Measurements from ENCODE around the gene TOR1B. TPM values are rescaled to one million over a fixed set of nuclear protein-coding genes. Genes with fewer than 3 reads are reported as not detected.
A peak's percentile ranks its signal among the peaks of the same experiment; 100 is the strongest.

Gene TOR1B
- total and polyA plus RNA-seq, 2 of the 4 experiments (the other 2 are of a cell fraction): 15.6 to 21.0 TPM

DNA sequence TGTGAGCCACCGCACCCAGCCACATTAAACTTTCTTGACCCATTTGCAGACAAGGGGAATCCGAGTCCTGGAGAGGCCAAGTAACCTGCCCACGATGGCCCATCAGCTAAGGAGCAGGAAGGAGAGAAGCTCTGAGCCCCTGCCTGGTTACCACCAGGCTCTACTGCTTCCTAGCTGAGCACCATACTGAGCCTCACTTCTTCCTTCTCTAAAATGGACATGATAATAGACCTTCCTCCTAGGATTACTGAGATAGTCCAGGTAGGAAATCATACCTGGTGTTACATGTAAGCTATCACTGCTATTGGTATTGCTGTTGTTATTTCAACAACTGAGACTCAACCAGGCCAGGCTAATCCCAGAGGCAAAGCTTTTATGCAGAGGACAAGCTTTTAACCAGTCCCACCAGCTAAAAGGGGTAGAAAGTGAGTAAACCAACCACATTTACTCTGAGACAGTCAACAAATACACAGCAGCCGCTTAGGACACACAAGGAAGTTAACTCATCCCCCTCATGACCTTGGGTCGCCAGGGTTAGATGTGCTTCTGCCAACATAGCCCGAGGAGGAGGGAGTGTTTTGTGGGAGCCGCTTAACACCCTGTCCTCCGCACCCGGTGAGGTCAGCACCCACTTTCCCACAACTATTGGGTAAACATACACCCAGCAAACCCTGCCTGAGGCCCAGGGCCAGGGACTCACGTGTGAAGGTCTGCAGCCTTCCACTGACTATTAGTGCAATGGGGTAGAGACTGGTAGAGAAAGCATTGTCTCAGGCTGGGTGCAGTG lies 29.5 kb upstream of the TOR1B start:
- ATAC-seq (ENCODE audit: low read depth) (no peak; the same call in 1 of the 2 replicates), DNase-seq (peak; percentile 81)
- intact Hi-C loops (cut with micrococcal nuclease) (no loop called here), dilution Hi-C loops (cut with HindIII; ENCODE audit: low sequenced_read_pairs, unreplicated experiment) (no loop called here), in situ Hi-C loops (cut with MboI; ENCODE audit: low sequenced_read_pairs) (no loop called here)
- H2AFZ ChIP-seq (replicated peaks; ENCODE audit: low read length, poor library complexity): peak overlapping the region; percentile 49
- no CpG with 5 or more reads among the region's 10 CpGs for WGBS, 2 experiments (ENCODE audit: extremely low coverage in 2 of 2, insufficient read length in 1 of 2)
- peak overlapping the region; percentile 18; the same call in 1 of the 3 replicates for H2BK15ac ChIP-seq (ENCODE audit: low read depth, low read length)
- H3K79me1 ChIP-seq (ENCODE audit: low read depth in 1 of 2, low read length in 2 of 2): no peaks in the 10 kb centered on the region
- H3K4ac ChIP-seq (ENCODE audit: low read depth, low read length): peak overlapping the region; percentile 29; the same call in 1 of the 2 replicates
- no peak overlapping the region for H2BK5ac ChIP-seq (ENCODE audit: low read depth, low read length, poor library complexity, severe bottlenecking)
- no peak overlapping the region for H3K56ac ChIP-seq (ENCODE audit: extremely low read depth, insufficient read depth, low read length)
- H4K20me1 ChIP-seq (ENCODE audit: insufficient read depth, low read length): no peaks in the 10 kb centered on the region
- no peak overlapping the region for H3K4me2 ChIP-seq (ENCODE audit: low read depth, low read length)
- 0 out of 2 replicates have a peak overlapping the region, but pooled peaks have one; percentile 3 for H2BK20ac ChIP-seq (ENCODE audit: low read depth, low read length)
- H4K5ac ChIP-seq (ENCODE audit: low read depth, low read length): peak overlapping the region; percentile 0; the same call in 1 of the 2 replicates
- peak overlapping the region in 1 of 2 experiments; percentile 0; a peak in 1 of 4 replicates for H4K8ac ChIP-seq (ENCODE audit: low read depth in 2 of 2, low read length in 2 of 2)
- H2BK120ac ChIP-seq (ENCODE audit: low read depth, low read length): peak overlapping the region; percentile 35; the same call in 1 of the 2 replicates
- no peaks in the 10 kb centered on the region for H3K36me3 ChIP-seq (ENCODE audit: control insufficient read depth, insufficient read depth, low read length)
- peak overlapping the region; percentile 33; the same call in 1 of the 2 replicates for H3K18ac ChIP-seq (ENCODE audit: low read depth, low read length)
- BruUV-seq (replicated peaks): no TSS peak
- H3K4me3 ChIP-seq (ENCODE audit: insufficient read depth, low read depth, low read length): no peak overlapping the region
- peak overlapping the region; percentile 19; the same call in 1 of the 2 replicates for H3K14ac ChIP-seq (replicated peaks; ENCODE audit: low read depth, low read length)
- peaks cover 19% of the 10 kb centered on the region for H3K4me1 ChIP-seq (ENCODE audit: control insufficient read depth, insufficient read depth, low read length)
- H2AK5ac ChIP-seq (ENCODE audit: low read depth, low read length): peak overlapping the region; percentile 32
- CTCF ChIA-PET: interaction anchor here (0.7 kb wide), 1 partner anchor 597 kb away, joined by 4 read pairs; no protein-coding TSS in a partner anchor
- H3K9me3 ChIP-seq (ENCODE audit: control insufficient read depth, insufficient read depth, low read length): no peaks in the 10 kb centered on the region
- H3K23ac ChIP-seq (ENCODE audit: low read depth, low read length): no peak overlapping the region
- POLR2A ChIA-PET (ENCODE audit: unreplicated experiment): interaction anchor here (0.5 kb wide), 1 partner anchor 47 kb away, joined by 3 read pairs; no protein-coding TSS in a partner anchor
- peak overlapping the region; percentile 0; the same call in 1 of the 2 replicates for H4K91ac ChIP-seq (ENCODE audit: insufficient read depth, low read depth, low read length)
- peak overlapping the region; percentile 3 for H2AK9ac ChIP-seq (replicated peaks; ENCODE audit: low read depth, low read length, poor library complexity)
- H3K9ac ChIP-seq (ENCODE audit: low read depth, low read length): no peak overlapping the region
- H3K9me1 ChIP-seq (ENCODE audit: insufficient read depth, low read length): peaks cover 23% of the 10 kb centered on the region
- H3K27me3 ChIP-seq (ENCODE audit: control insufficient read depth, insufficient read depth, low read length): no peaks in the 10 kb centered on the region
- no peak overlapping the region for H3K27ac ChIP-seq (ENCODE audit: insufficient read depth, low read length)
- TF ChIP-seq FOS (IDR thresholded peaks at IDR 0.05; ENCODE audit: low read depth, low read length) (0 out of 2 replicates have a peak, but pooled peaks have one; percentile 4), RFX5 (IDR thresholded peaks at IDR 0.05; ENCODE audit: low read depth, low read length) (no peak), MXI1 (IDR thresholded peaks at IDR 0.05; ENCODE audit: borderline replicate concordance, low read depth, low read length) (no peak), POLR2A (IDR thresholded peaks at IDR 0.05; ENCODE audit: low read depth, low read length) (no peak), SMC3 (IDR thresholded peaks at IDR 0.05; ENCODE audit: low read depth, low read length) (no peak), CEBPB (IDR thresholded peaks at IDR 0.05; ENCODE audit: low read depth, low read length) (no peak; the same call in 1 of the 2 replicates), RAD21 (IDR thresholded peaks at IDR 0.05; ENCODE audit: low read length) (no peak), RCOR1 (IDR thresholded peaks at IDR 0.05; ENCODE audit: insufficient replicate concordance, low read length) (no peak), MAZ (IDR thresholded peaks at IDR 0.05; ENCODE audit: borderline replicate concordance, low read depth, low read length) (no peak), BHLHE40 (IDR thresholded peaks at IDR 0.05; ENCODE audit: low read depth, low read length) (peak; percentile 92)
- TF ChIP-seq, protein P1, sequence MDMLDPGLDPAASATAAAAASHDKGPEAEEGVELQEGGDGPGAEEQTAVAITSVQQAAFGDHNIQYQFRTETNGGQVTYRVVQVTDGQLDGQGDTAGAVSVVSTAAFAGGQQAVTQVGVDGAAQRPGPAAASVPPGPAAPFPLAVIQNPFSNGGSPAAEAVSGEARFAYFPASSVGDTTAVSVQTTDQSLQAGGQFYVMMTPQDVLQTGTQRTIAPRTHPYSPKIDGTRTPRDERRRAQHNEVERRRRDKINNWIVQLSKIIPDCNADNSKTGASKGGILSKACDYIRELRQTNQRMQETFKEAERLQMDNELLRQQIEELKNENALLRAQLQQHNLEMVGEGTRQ (IDR thresholded peaks at IDR 0.05; ENCODE audit: low read depth, low read length): no peak
- TF ChIP-seq, protein P2, sequence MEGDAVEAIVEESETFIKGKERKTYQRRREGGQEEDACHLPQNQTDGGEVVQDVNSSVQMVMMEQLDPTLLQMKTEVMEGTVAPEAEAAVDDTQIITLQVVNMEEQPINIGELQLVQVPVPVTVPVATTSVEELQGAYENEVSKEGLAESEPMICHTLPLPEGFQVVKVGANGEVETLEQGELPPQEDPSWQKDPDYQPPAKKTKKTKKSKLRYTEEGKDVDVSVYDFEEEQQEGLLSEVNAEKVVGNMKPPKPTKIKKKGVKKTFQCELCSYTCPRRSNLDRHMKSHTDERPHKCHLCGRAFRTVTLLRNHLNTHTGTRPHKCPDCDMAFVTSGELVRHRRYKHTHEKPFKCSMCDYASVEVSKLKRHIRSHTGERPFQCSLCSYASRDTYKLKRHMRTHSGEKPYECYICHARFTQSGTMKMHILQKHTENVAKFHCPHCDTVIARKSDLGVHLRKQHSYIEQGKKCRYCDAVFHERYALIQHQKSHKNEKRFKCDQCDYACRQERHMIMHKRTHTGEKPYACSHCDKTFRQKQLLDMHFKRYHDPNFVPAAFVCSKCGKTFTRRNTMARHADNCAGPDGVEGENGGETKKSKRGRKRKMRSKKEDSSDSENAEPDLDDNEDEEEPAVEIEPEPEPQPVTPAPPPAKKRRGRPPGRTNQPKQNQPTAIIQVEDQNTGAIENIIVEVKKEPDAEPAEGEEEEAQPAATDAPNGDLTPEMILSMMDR (conservative IDR thresholded peaks at IDR 0.05; ENCODE audit: low read depth, low read length): no peak
- TF ChIP-seq, protein P3, sequence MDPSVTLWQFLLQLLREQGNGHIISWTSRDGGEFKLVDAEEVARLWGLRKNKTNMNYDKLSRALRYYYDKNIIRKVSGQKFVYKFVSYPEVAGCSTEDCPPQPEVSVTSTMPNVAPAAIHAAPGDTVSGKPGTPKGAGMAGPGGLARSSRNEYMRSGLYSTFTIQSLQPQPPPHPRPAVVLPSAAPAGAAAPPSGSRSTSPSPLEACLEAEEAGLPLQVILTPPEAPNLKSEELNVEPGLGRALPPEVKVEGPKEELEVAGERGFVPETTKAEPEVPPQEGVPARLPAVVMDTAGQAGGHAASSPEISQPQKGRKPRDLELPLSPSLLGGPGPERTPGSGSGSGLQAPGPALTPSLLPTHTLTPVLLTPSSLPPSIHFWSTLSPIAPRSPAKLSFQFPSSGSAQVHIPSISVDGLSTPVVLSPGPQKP (IDR thresholded peaks at IDR 0.05; ENCODE audit: borderline replicate concordance, low read depth, low read length): no peak

Measured in IMR-90 (cell line).